Measurements from ENCODE around the gene TBC1D8. TPM values are rescaled to one million over a fixed set of nuclear protein-coding genes. Genes with fewer than 3 reads are reported as not detected.

Gene TBC1D8
- total RNA-seq, 1 donor from 2014 or later, result 19.9 TPM

- intact Hi-C loops (cut with DNase I), result no loop called here
- H3K9me3 ChIP-seq, result no peaks in the 10 kb centered on the region
- no peaks in the 10 kb centered on the region for H3K27me3 ChIP-seq
- ATAC-seq (peak; percentile 14), DNase-seq (peak; percentile 11)
- TF ChIP-seq, protein P1, sequence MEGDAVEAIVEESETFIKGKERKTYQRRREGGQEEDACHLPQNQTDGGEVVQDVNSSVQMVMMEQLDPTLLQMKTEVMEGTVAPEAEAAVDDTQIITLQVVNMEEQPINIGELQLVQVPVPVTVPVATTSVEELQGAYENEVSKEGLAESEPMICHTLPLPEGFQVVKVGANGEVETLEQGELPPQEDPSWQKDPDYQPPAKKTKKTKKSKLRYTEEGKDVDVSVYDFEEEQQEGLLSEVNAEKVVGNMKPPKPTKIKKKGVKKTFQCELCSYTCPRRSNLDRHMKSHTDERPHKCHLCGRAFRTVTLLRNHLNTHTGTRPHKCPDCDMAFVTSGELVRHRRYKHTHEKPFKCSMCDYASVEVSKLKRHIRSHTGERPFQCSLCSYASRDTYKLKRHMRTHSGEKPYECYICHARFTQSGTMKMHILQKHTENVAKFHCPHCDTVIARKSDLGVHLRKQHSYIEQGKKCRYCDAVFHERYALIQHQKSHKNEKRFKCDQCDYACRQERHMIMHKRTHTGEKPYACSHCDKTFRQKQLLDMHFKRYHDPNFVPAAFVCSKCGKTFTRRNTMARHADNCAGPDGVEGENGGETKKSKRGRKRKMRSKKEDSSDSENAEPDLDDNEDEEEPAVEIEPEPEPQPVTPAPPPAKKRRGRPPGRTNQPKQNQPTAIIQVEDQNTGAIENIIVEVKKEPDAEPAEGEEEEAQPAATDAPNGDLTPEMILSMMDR (IDR thresholded peaks at IDR 0.05), result no peak
- H3K4me3 ChIP-seq, result no peak overlapping the region
- H3K36me3 ChIP-seq, result no peaks in the 10 kb centered on the region
- H3K4me1 ChIP-seq, result no peaks in the 10 kb centered on the region
- no peak overlapping the region for H3K27ac ChIP-seq
Observed at GRCh38 chr2:100976061-100976460, 175.1 kb downstream of the TBC1D8 start.

- H3K27me3 ChIP-seq, result no peaks in the 10 kb centered on the region
- H3K4me1 ChIP-seq, result no peaks in the 10 kb centered on the region
- intact Hi-C loops (cut with DNase I), result no loop called here
- TF ChIP-seq, protein P1 (IDR thresholded peaks at IDR 0.05), result no peak
- ATAC-seq (no peak), DNase-seq (no peak)
- H3K4me3 ChIP-seq, result no peak overlapping the region
- H3K36me3 ChIP-seq, result no peaks in the 10 kb centered on the region
- H3K27ac ChIP-seq, result no peak overlapping the region
- H3K9me3 ChIP-seq, result no peaks in the 10 kb centered on the region
Observed at GRCh38 chr2:100975521-100975785, 175.7 kb downstream of the TBC1D8 start.

- DNase-seq, result peak; percentile 45
- TF ChIP-seq, protein P1 (IDR thresholded peaks at IDR 0.05), result no peak
Observed at GRCh38 chr2:100974712-100975520, 176.3 kb downstream of the TBC1D8 start.

GRCh38 chr2:100972452-100972851 lies 178.7 kb downstream of the TBC1D8 start:
- H3K9me3 ChIP-seq, result no peaks in the 10 kb centered on the region
- ATAC-seq, result no peak
- H3K4me1 ChIP-seq, result no peaks in the 10 kb centered on the region
- no peaks in the 10 kb centered on the region for H3K36me3 ChIP-seq
- DNase-seq, result peak; percentile 27
- H3K27me3 ChIP-seq, result no peaks in the 10 kb centered on the region
- intact Hi-C loops (cut with DNase I), result no loop called here
- H3K27ac ChIP-seq, result no peak overlapping the region
- no peak overlapping the region for H3K4me3 ChIP-seq
- TF ChIP-seq, protein P1 (IDR thresholded peaks at IDR 0.05), result no peak

More at GRCh38 chr2:100974712-100975520, 176.3 kb downstream of the TBC1D8 start:
- ATAC-seq, result no peak
- Histone ChIP-seq H3K9me3 (no peaks in the 10 kb centered on the region), H3K4me1 (no peaks in the 10 kb centered on the region), H3K27me3 (no peaks in the 10 kb centered on the region), H3K36me3 (no peaks in the 10 kb centered on the region), H3K4me3 (no peak overlapping the region), H3K27ac (no peak overlapping the region)
- intact Hi-C loops (cut with DNase I), result no loop called here

DNA sequence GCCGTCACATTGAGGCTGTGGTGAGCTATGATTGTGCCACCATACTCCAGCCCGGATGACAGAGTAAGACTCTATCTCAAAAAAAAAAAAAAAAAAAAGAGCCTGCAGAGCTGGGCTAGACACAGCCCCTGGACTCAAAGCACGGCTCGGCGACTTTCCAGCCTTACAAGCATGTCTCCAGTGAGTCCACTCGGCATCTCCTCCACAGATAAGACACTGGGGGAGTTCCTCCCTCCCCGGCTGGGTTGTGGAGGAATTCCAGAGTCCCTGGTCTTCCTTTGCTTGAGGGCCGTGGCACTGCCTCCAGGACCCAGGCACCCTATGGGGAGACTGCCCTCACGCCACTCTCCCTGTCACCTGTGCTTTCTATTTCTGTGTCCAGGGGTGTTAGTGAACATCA lies 180.0 kb downstream of the TBC1D8 start:
- Histone ChIP-seq H3K36me3 (no peaks in the 10 kb centered on the region), H3K27ac (no peak overlapping the region), H3K4me3 (no peak overlapping the region), H3K27me3 (no peaks in the 10 kb centered on the region), H3K4me1 (no peaks in the 10 kb centered on the region), H3K9me3 (no peaks in the 10 kb centered on the region)
- ATAC-seq (no peak), DNase-seq (peak; percentile 49)
- TF ChIP-seq, protein P1 (IDR thresholded peaks at IDR 0.05), result no peak
- intact Hi-C loops (cut with DNase I), result no loop called here
